A549 (cell line): Measurements from ENCODE around the gene OR2H1.
"Not testable (repeated sequence)": the region's sequence is repeated elsewhere in the genome, so short reads cannot be mapped to it uniquely, and the experiment has no call there.

ENCODE experiments used
- CTCF ChIP-seq: fragments of >200 bp; sonication (Bioruptor Twin); formaldehyde crosslinking; IDR thresholded peaks from 3 replicates; pipeline ENCODE4 v1.5.1; 2016
- MAX ChIP-seq: IDR thresholded peaks from 2 replicates; pipeline ENCODE4 v1.6.1; 2012

- TF ChIP-seq MAX, CTCF: not testable (repeated sequence)
Observed at GRCh38 chr6:29444031-29444430, 12.9 kb upstream of the OR2H1 start.
